ENCODE results near the gene ANO10. TPM values are rescaled to one million over a fixed set of nuclear protein-coding genes. Genes with fewer than 3 reads are reported as not detected.

Gene ANO10
- total RNA-seq, 1 donor from 2014 or later: 56.9 TPM

- no peaks in the 10 kb centered on the region for H3K9me3 Mint-ChIP-seq (ENCODE audit: low read depth)
- no peak for TF ChIP-seq CTCF (IDR thresholded peaks at IDR 0.05)
Measured at GRCh38 chr3:43451670-43452254, 170.0 kb downstream of the ANO10 start.

GRCh38 chr3:43448098-43448497, 173.7 kb downstream of the ANO10 start:
- Mint-ChIP-seq H3K36me3 (ENCODE audit: low read depth) (no peaks in the 10 kb centered on the region), H3K4me1 (ENCODE audit: low read depth) (peaks cover 8% of the 10 kb centered on the region), H3K4me3 (ENCODE audit: unreplicated experiment) (no peak overlapping the region), H3K27me3 (ENCODE audit: low read depth) (no peaks in the 10 kb centered on the region), H3K27ac (ENCODE audit: unreplicated experiment) (no peak overlapping the region), H3K9me3 (ENCODE audit: low read depth) (no peaks in the 10 kb centered on the region)
- no peak for TF ChIP-seq CTCF (IDR thresholded peaks at IDR 0.05)
- no peak for DNase-seq (ENCODE audit: low spot score)

More at GRCh38 chr3:43451670-43452254, 170.0 kb downstream of the ANO10 start:
- no peaks in the 10 kb centered on the region for H3K4me1 Mint-ChIP-seq (ENCODE audit: low read depth)
- no peak overlapping the region for H3K27ac Mint-ChIP-seq (ENCODE audit: unreplicated experiment)
- no peak for DNase-seq (ENCODE audit: low spot score)
- H3K27me3 Mint-ChIP-seq (ENCODE audit: low read depth): no peaks in the 10 kb centered on the region
- H3K36me3 Mint-ChIP-seq (ENCODE audit: low read depth): no peaks in the 10 kb centered on the region
- no peak overlapping the region for H3K4me3 Mint-ChIP-seq (ENCODE audit: unreplicated experiment)

- Mint-ChIP-seq H3K4me3 (ENCODE audit: unreplicated experiment) (no peak overlapping the region), H3K36me3 (ENCODE audit: low read depth) (no peaks in the 10 kb centered on the region), H3K27ac (ENCODE audit: unreplicated experiment) (no peak overlapping the region), H3K4me1 (ENCODE audit: low read depth) (peaks cover 13% of the 10 kb centered on the region), H3K9me3 (ENCODE audit: low read depth) (peaks cover 2% of the 10 kb centered on the region), H3K27me3 (ENCODE audit: low read depth) (no peaks in the 10 kb centered on the region)
- no peak for DNase-seq (ENCODE audit: low spot score)
- TF ChIP-seq CTCF (IDR thresholded peaks at IDR 0.05): no peak
Measured at GRCh38 chr3:43445820-43446219, 176.0 kb downstream of the ANO10 start.

- peaks cover 16% of the 10 kb centered on the region for H3K4me1 Mint-ChIP-seq (ENCODE audit: low read depth)
- H3K27me3 Mint-ChIP-seq (ENCODE audit: low read depth): no peaks in the 10 kb centered on the region
- no peak for DNase-seq (ENCODE audit: low spot score)
- no peak overlapping the region for H3K27ac Mint-ChIP-seq (ENCODE audit: unreplicated experiment)
- H3K9me3 Mint-ChIP-seq (ENCODE audit: low read depth): peaks cover 18% of the 10 kb centered on the region
- no peak for TF ChIP-seq CTCF (IDR thresholded peaks at IDR 0.05)
- peaks cover 7% of the 10 kb centered on the region for H3K36me3 Mint-ChIP-seq (ENCODE audit: low read depth)
- H3K4me3 Mint-ChIP-seq (ENCODE audit: unreplicated experiment): no peak overlapping the region
Measured at GRCh38 chr3:43442872-43443395, 178.9 kb downstream of the ANO10 start.

- Mint-ChIP-seq H3K9me3 (ENCODE audit: low read depth) (peaks cover 18% of the 10 kb centered on the region), H3K27me3 (ENCODE audit: low read depth) (no peaks in the 10 kb centered on the region), H3K4me1 (ENCODE audit: low read depth) (peaks cover 8% of the 10 kb centered on the region), H3K4me3 (ENCODE audit: unreplicated experiment) (no peak overlapping the region), H3K27ac (ENCODE audit: unreplicated experiment) (no peak overlapping the region), H3K36me3 (ENCODE audit: low read depth) (peaks cover 9% of the 10 kb centered on the region)
- TF ChIP-seq CTCF (IDR thresholded peaks at IDR 0.05): no peak
- no peak for DNase-seq (ENCODE audit: low spot score)
Measured at GRCh38 chr3:43436507-43437140, 185.2 kb downstream of the ANO10 start.
